Liver (tissue), 9 donors: ENCODE results near the gene CENPU. TPM values are rescaled to one million over a fixed set of nuclear protein-coding genes. Genes with fewer than 3 reads are reported as not detected.
A peak's percentile ranks its signal among the peaks of the same experiment; 100 is the strongest.

Source experiments
- DNase-seq: peaks from one replicate; pipeline ENCODE4 v3.0.0-alpha.2; 2017; ENCODE audit warnings: low spot score
- H3K27ac ChIP-seq, 2 donors: one replicate each; pipeline ENCODE4 v1.7.0; 2013; ENCODE audit warnings: inconsistent platforms in 2 of 2, low read length in 2 of 2, control low read depth in 1 of 2, low read depth in 1 of 2, mild to moderate bottlenecking in 1 of 2
- H3K27me3 ChIP-seq, 4 donors: one replicate each; pipeline versions ENCODE4 v1.6.1 to v1.7.0; 2013; ENCODE audit warnings: low read length in 3 of 4, inconsistent platforms in 1 of 4, mild to moderate bottlenecking in 1 of 4, moderate library complexity in 1 of 4; ENCODE audit not compliant: control insufficient read depth in 4 of 4, insufficient read depth in 4 of 4
- H3K36me3 ChIP-seq, 4 donors: one replicate each; pipeline versions ENCODE4 v1.6.1 to v1.7.0; 2013; ENCODE audit warnings: low read length in 3 of 4, mild to moderate bottlenecking in 3 of 4, low read depth in 1 of 4, moderate library complexity in 1 of 4; ENCODE audit not compliant: control insufficient read depth in 4 of 4, insufficient read depth in 3 of 4
- H3K4me1 ChIP-seq, 4 donors: one replicate each; pipeline versions ENCODE4 v1.6.1 to v1.7.0; 2013; ENCODE audit warnings: low read length in 3 of 4, mild to moderate bottlenecking in 3 of 4, moderate library complexity in 1 of 4; ENCODE audit not compliant: control insufficient read depth in 4 of 4, insufficient read depth in 4 of 4
- H3K4me3 ChIP-seq, 3 donors: one replicate each; pipeline versions ENCODE4 v1.6.1 to v1.7.0; 2013; ENCODE audit warnings: low read length in 3 of 3, control low read depth in 1 of 3, low read depth in 1 of 3, mild to moderate bottlenecking in 1 of 3
- H3K9ac ChIP-seq, 2 donors: one replicate each; pipeline ENCODE4 v1.7.0; 2013; ENCODE audit warnings: low read length in 2 of 2, mild to moderate bottlenecking in 2 of 2, moderate library complexity in 2 of 2, control low read depth in 1 of 2, low read depth in 1 of 2
- H3K9me3 ChIP-seq, 4 donors: one replicate each; pipeline versions ENCODE4 v1.6.1 to v1.7.0; 2013; ENCODE audit warnings: low read length in 3 of 4; ENCODE audit not compliant: control insufficient read depth in 4 of 4
- EGR1 ChIP-seq, 2 donors: IDR thresholded peaks; 2 replicates each; pipeline ENCODE4 v1.6.1; 2016 to 2018; ENCODE audit warnings: antibody characterized with exemption in 2 of 2, low read depth in 2 of 2
- FOXA1 ChIP-seq: IDR thresholded peaks from 2 replicates; pipeline ENCODE4 v1.6.1; 2016; ENCODE audit warnings: antibody characterized with exemption
- FOXA2 ChIP-seq: IDR thresholded peaks from 2 replicates; pipeline ENCODE4 v1.6.1; 2016; ENCODE audit warnings: antibody characterized with exemption
- GABPA ChIP-seq, 2 donors: IDR thresholded peaks in 1 of 2; conservative IDR thresholded peaks in 1 of 2; 2 replicates each; pipeline ENCODE4 v1.6.1; 2016; ENCODE audit warnings: antibody characterized with exemption in 2 of 2, mild to moderate bottlenecking in 1 of 2, moderate library complexity in 1 of 2
- HNF4A ChIP-seq, 2 donors: conservative IDR thresholded peaks; 2 replicates each; pipeline ENCODE4 v1.6.1; 2016; ENCODE audit warnings: antibody characterized with exemption in 2 of 2, mild to moderate bottlenecking in 2 of 2
- HNF4G ChIP-seq: IDR thresholded peaks from 2 replicates; pipeline ENCODE4 v1.6.1; 2016; ENCODE audit warnings: antibody characterized with exemption
- RXRA ChIP-seq, 2 donors: IDR thresholded peaks; 2 replicates each; pipeline ENCODE4 v1.6.1; 2017 to 2018; ENCODE audit warnings: antibody characterized with exemption in 2 of 2, mild to moderate bottlenecking in 1 of 2
- SP1 ChIP-seq: IDR thresholded peaks from 2 replicates; pipeline ENCODE4 v1.6.1; 2018; ENCODE audit warnings: antibody characterized with exemption, mild to moderate bottlenecking
- TAF1 ChIP-seq: conservative IDR thresholded peaks from 2 replicates; pipeline ENCODE4 v1.6.1; 2016; ENCODE audit warnings: antibody characterized with exemption, mild to moderate bottlenecking
- WGBS: extraction: QIAGEN DNeasy Blood & Tissue Kit; methylation state at CpG from one replicate; pipeline ENCODE4 v1.1.7; 2013; 5-methylcytosine and 5-hydroxymethylcytosine counted together
- polyA plus RNA-seq, 2 donors: library from polyadenylated mRNA; stranded (reverse) in 1 of 2; unstranded in 1 of 2; fragments of 200-250 nt in 1 of 2; fragments of >200 nt in 1 of 2; fragmentation: Nextera tagmentation in 1 of 2; extraction: Ambion mirVana in 1 of 2; gene quantifications; one replicate each; pipeline versions ENCODE4 v1.2.1 to v1.2.3, GENCODE V29; 2013 to 2015
- total RNA-seq, 2 donors: library from RNA; depleted of rRNA; stranded (reverse); fragments of >200 nt; gene quantifications; one replicate each; pipeline ENCODE4 v1.2.3, GENCODE V29; 2014
- TF ChIP-seq, protein P1 (sequence below): IDR thresholded peaks from 2 replicates; pipeline ENCODE4 v1.6.1; 2016; ENCODE audit warnings: antibody characterized with exemption
- TF ChIP-seq, protein P2 (sequence below): IDR thresholded peaks from 2 replicates; pipeline ENCODE4 v1.6.1; 2016; ENCODE audit warnings: antibody characterized with exemption
- TF ChIP-seq, protein P3 (sequence below): fragments of 150-350 bp; IDR thresholded peaks from 2 replicates; pipeline ENCODE4 v1.5.1; 2017; ENCODE audit warnings: improper control_type of control experiment, low read depth, low read length; ENCODE audit not compliant: missing input control
- TF ChIP-seq, protein P4 (sequence below): IDR thresholded peaks from 2 replicates; pipeline ENCODE4 v1.6.1; 2016; ENCODE audit warnings: antibody characterized with exemption
- TF ChIP-seq, protein P5 (sequence below): IDR thresholded peaks from 2 replicates; pipeline ENCODE4 v1.6.1; 2016; ENCODE audit warnings: antibody characterized with exemption, mild to moderate bottlenecking
- donor health status: healthy.
- donor health status: healthy.
- donor health status: healthy.
- donor health status: healthy.
- donor health status: healthy.

CENPU gene
- total and polyA plus RNA-seq, 4 donors = 1.2 to 22.0 (median 1.8) TPM

DNA sequence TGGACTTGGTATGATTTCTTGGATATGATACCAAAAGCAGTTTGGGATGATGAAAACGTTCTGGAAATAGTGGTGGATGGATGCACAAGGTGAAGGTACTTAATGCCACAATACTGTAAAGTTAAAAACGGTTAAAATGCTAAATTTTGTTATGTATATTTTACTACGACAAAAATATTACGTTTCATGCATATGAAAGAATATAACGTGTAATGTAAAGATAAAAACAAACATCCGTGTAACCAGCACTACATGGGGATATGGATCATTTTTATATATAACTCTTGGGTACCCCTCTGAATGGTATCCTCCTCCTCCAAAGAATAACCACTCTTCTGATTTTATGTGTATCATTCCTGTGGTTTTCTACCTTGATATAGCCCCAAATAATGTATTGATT is 862 bp upstream of the CENPU start:
- Histone ChIP-seq H3K9me3 (no peaks in the 10 kb centered on the region), H3K4me3 (peak overlapping the region in 2 of 3 donors; percentile 67 to 77), H3K4me1 (peaks cover 0 to 14% (median 11%) of the 10 kb centered on the region in 4 donors), H3K27me3 (no peaks in the 10 kb centered on the region), H3K27ac (peak overlapping the region; percentile 14 to 30), H3K36me3 (no peaks in the 10 kb centered on the region), H3K9ac (peak overlapping the region in 1 of 2 donors; percentile 82)
- WGBS = 58% methylated on average over 6 of the region's 6 CpGs
- DNase-seq = no peak
- TF ChIP-seq FOXA2 (no peak), RXRA (IDR thresholded peaks at IDR 0.05) (no peak), SP1 (no peak)
- TF ChIP-seq, protein P1, sequence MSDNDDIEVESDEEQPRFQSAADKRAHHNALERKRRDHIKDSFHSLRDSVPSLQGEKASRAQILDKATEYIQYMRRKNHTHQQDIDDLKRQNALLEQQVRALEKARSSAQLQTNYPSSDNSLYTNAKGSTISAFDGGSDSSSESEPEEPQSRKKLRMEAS = no peak

DNA sequence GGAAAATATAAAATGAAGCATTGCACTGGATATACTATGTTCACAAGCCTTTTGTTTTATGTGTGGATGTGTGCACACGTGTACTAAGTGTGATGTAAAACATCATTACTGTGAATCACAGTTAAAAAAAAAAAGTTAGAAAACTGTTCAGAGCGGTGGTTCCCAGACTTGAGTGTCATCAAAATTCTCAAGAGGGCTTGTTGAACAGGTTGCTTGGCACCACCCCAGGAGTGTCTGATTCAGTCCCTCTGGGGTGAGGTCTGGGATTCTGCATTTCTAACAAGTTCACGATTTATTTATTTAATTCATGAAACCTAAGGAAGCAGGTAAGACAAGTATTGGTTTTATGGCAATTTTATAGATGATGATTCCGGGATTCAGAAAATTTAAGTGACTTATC is 1.8 kb downstream of the CENPU start:
- Histone ChIP-seq H3K4me1 (peaks cover 0 to 14% (median 11%) of the 10 kb centered on the region in 4 donors), H3K9ac (no peak overlapping the region), H3K4me3 (no peak overlapping the region), H3K36me3 (no peaks in the 10 kb centered on the region), H3K27me3 (no peaks in the 10 kb centered on the region), H3K27ac (no peak overlapping the region), H3K9me3 (no peaks in the 10 kb centered on the region)
- 67% methylated on average over 4 of the region's 4 CpGs for WGBS
- DNase-seq = no peak
- TF ChIP-seq, protein P2, sequence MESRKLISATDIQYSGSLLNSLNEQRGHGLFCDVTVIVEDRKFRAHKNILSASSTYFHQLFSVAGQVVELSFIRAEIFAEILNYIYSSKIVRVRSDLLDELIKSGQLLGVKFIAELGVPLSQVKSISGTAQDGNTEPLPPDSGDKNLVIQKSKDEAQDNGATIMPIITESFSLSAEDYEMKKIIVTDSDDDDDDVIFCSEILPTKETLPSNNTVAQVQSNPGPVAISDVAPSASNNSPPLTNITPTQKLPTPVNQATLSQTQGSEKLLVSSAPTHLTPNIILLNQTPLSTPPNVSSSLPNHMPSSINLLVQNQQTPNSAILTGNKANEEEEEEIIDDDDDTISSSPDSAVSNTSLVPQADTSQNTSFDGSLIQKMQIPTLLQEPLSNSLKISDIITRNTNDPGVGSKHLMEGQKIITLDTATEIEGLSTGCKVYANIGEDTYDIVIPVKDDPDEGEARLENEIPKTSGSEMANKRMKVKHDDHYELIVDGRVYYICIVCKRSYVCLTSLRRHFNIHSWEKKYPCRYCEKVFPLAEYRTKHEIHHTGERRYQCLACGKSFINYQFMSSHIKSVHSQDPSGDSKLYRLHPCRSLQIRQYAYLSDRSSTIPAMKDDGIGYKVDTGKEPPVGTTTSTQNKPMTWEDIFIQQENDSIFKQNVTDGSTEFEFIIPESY = no peak
- TF ChIP-seq GABPA (IDR thresholded peaks at IDR 0.05 in 1 of 2, conservative IDR thresholded peaks at IDR 0.05 in 1 of 2) = no peak
- TF ChIP-seq HNF4G = no peak
- TF ChIP-seq FOXA1 = no peak
- TF ChIP-seq, protein P1 = no peak
- TF ChIP-seq, protein P3, sequence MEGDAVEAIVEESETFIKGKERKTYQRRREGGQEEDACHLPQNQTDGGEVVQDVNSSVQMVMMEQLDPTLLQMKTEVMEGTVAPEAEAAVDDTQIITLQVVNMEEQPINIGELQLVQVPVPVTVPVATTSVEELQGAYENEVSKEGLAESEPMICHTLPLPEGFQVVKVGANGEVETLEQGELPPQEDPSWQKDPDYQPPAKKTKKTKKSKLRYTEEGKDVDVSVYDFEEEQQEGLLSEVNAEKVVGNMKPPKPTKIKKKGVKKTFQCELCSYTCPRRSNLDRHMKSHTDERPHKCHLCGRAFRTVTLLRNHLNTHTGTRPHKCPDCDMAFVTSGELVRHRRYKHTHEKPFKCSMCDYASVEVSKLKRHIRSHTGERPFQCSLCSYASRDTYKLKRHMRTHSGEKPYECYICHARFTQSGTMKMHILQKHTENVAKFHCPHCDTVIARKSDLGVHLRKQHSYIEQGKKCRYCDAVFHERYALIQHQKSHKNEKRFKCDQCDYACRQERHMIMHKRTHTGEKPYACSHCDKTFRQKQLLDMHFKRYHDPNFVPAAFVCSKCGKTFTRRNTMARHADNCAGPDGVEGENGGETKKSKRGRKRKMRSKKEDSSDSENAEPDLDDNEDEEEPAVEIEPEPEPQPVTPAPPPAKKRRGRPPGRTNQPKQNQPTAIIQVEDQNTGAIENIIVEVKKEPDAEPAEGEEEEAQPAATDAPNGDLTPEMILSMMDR = no peak
- TF ChIP-seq EGR1 (IDR thresholded peaks at IDR 0.05; ENCODE audit: low read depth in 2 of 2) = no peak
- TF ChIP-seq TAF1 = no peak
- no peak for TF ChIP-seq SP1

DNA sequence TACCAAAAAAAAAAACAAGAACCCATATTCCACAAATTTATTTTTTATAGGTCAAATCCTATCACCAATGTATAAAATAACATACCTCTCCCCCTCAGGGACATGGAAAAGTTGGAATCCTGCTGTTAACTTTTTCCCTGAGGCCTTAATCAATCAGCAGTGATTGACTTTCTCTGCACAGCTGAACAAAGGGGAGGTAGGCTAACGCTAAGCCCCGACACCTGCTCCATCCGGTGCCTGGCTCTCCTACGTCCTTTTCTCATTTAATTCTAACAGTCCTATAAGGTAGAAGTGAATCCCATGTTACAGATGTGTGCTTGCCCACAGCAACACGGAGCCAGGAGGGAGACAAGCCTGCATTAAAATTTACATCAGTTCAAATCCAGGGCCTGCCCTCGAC is 2.8 kb downstream of the CENPU start:
- Histone ChIP-seq H3K4me1 (peaks cover 0 to 14% (median 11%) of the 10 kb centered on the region in 4 donors), H3K36me3 (no peaks in the 10 kb centered on the region), H3K27me3 (no peaks in the 10 kb centered on the region), H3K9ac (no peak overlapping the region), H3K27ac (no peak overlapping the region), H3K9me3 (no peaks in the 10 kb centered on the region), H3K4me3 (no peak overlapping the region)
- no peak for DNase-seq
- TF ChIP-seq, protein P2 = no peak
- TF ChIP-seq HNF4A (conservative IDR thresholded peaks at IDR 0.05) = no peak
- TF ChIP-seq TAF1 = no peak
- no peak for TF ChIP-seq SP1
- TF ChIP-seq FOXA1 = no peak
- TF ChIP-seq, protein P4, sequence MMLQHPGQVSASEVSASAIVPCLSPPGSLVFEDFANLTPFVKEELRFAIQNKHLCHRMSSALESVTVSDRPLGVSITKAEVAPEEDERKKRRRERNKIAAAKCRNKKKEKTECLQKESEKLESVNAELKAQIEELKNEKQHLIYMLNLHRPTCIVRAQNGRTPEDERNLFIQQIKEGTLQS = no peak
- TF ChIP-seq, protein P5, sequence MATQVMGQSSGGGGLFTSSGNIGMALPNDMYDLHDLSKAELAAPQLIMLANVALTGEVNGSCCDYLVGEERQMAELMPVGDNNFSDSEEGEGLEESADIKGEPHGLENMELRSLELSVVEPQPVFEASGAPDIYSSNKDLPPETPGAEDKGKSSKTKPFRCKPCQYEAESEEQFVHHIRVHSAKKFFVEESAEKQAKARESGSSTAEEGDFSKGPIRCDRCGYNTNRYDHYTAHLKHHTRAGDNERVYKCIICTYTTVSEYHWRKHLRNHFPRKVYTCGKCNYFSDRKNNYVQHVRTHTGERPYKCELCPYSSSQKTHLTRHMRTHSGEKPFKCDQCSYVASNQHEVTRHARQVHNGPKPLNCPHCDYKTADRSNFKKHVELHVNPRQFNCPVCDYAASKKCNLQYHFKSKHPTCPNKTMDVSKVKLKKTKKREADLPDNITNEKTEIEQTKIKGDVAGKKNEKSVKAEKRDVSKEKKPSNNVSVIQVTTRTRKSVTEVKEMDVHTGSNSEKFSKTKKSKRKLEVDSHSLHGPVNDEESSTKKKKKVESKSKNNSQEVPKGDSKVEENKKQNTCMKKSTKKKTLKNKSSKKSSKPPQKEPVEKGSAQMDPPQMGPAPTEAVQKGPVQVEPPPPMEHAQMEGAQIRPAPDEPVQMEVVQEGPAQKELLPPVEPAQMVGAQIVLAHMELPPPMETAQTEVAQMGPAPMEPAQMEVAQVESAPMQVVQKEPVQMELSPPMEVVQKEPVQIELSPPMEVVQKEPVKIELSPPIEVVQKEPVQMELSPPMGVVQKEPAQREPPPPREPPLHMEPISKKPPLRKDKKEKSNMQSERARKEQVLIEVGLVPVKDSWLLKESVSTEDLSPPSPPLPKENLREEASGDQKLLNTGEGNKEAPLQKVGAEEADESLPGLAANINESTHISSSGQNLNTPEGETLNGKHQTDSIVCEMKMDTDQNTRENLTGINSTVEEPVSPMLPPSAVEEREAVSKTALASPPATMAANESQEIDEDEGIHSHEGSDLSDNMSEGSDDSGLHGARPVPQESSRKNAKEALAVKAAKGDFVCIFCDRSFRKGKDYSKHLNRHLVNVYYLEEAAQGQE = no peak
- no peak for TF ChIP-seq HNF4G
- WGBS = 93% methylated on average over 6 of the region's 6 CpGs
